GM19099 (cell line): ENCODE results near the gene AFTPH.

Experiments
- POLR2A ChIP-seq: IDR thresholded peaks from 3 replicates; pipeline ENCODE4 v1.6.1; 2011; ENCODE audit warnings: low read depth; ENCODE audit not compliant: insufficient read length; ENCODE audit errors: extremely low read depth

The AFTPH gene

GRCh38 chr2:64615844-64616536 is 91.9 kb downstream of the AFTPH start:
- TF ChIP-seq POLR2A: no peak

GRCh38 chr2:64617631-64618151 is 93.6 kb downstream of the AFTPH start:
- TF ChIP-seq POLR2A: no peak

- no peak for TF ChIP-seq POLR2A
Observed at GRCh38 chr2:64620661-64621060, 96.5 kb downstream of the AFTPH start.

- no peak for TF ChIP-seq POLR2A
Observed at GRCh38 chr2:64622443-64623241, 98.5 kb downstream of the AFTPH start.

- no peak for TF ChIP-seq POLR2A
Observed at GRCh38 chr2:64623242-64623850, 99.2 kb downstream of the AFTPH start.

GRCh38 chr2:64624108-64624610 is 100.0 kb downstream of the AFTPH start:
- no peak for TF ChIP-seq POLR2A

- no peak for TF ChIP-seq POLR2A
Observed at GRCh38 chr2:64624862-64625261, 100.7 kb downstream of the AFTPH start.

- no peak for TF ChIP-seq POLR2A
Observed at GRCh38 chr2:64625299-64626145, 101.4 kb downstream of the AFTPH start.

- TF ChIP-seq POLR2A: no peak
Observed at GRCh38 chr2:64626146-64626809, 102.2 kb downstream of the AFTPH start.

- no peak for TF ChIP-seq POLR2A
Observed at GRCh38 chr2:64626963-64627760, 103.0 kb downstream of the AFTPH start.

- no peak for TF ChIP-seq POLR2A
Observed at GRCh38 chr2:64627860-64628841, 104.0 kb downstream of the AFTPH start.

- TF ChIP-seq POLR2A: no peak
Observed at GRCh38 chr2:64629329-64629781, 105.2 kb downstream of the AFTPH start.
